ENCODE measurements around the gene TMEM38A.

GRCh38 chr19:16624236-16624635 lies 36.7 kb upstream of the TMEM38A start:
- TF ChIP-seq ZNF112 (tag by site-specific recombination; IDR thresholded peaks at IDR 0.05) (no peak), ZNF223 (tag by site-specific recombination; IDR thresholded peaks at IDR 0.05) (no peak), CTCF (tag by site-specific recombination; IDR thresholded peaks at IDR 0.05) (no peak), ZNF398 (tag by site-specific recombination; IDR thresholded peaks at IDR 0.05) (no peak), GLI4 (tag by site-specific recombination; IDR thresholded peaks at IDR 0.05) (no peak), ZNF184 (tag by site-specific recombination; IDR thresholded peaks at IDR 0.05) (no peak), ZNF76 (tag by site-specific recombination; IDR thresholded peaks at IDR 0.05; ENCODE audit: borderline replicate concordance, low read depth) (no peak), ZNF670 (tag by site-specific recombination; IDR thresholded peaks at IDR 0.05; ENCODE audit: low read depth) (no peak), ZNF169 (tag by site-specific recombination; IDR thresholded peaks at IDR 0.05) (no peak)
- TF ChIP-seq, protein P1, sequence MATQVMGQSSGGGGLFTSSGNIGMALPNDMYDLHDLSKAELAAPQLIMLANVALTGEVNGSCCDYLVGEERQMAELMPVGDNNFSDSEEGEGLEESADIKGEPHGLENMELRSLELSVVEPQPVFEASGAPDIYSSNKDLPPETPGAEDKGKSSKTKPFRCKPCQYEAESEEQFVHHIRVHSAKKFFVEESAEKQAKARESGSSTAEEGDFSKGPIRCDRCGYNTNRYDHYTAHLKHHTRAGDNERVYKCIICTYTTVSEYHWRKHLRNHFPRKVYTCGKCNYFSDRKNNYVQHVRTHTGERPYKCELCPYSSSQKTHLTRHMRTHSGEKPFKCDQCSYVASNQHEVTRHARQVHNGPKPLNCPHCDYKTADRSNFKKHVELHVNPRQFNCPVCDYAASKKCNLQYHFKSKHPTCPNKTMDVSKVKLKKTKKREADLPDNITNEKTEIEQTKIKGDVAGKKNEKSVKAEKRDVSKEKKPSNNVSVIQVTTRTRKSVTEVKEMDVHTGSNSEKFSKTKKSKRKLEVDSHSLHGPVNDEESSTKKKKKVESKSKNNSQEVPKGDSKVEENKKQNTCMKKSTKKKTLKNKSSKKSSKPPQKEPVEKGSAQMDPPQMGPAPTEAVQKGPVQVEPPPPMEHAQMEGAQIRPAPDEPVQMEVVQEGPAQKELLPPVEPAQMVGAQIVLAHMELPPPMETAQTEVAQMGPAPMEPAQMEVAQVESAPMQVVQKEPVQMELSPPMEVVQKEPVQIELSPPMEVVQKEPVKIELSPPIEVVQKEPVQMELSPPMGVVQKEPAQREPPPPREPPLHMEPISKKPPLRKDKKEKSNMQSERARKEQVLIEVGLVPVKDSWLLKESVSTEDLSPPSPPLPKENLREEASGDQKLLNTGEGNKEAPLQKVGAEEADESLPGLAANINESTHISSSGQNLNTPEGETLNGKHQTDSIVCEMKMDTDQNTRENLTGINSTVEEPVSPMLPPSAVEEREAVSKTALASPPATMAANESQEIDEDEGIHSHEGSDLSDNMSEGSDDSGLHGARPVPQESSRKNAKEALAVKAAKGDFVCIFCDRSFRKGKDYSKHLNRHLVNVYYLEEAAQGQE (tag by site-specific recombination; IDR thresholded peaks at IDR 0.05), result no peak
- TF ChIP-seq, protein P2, sequence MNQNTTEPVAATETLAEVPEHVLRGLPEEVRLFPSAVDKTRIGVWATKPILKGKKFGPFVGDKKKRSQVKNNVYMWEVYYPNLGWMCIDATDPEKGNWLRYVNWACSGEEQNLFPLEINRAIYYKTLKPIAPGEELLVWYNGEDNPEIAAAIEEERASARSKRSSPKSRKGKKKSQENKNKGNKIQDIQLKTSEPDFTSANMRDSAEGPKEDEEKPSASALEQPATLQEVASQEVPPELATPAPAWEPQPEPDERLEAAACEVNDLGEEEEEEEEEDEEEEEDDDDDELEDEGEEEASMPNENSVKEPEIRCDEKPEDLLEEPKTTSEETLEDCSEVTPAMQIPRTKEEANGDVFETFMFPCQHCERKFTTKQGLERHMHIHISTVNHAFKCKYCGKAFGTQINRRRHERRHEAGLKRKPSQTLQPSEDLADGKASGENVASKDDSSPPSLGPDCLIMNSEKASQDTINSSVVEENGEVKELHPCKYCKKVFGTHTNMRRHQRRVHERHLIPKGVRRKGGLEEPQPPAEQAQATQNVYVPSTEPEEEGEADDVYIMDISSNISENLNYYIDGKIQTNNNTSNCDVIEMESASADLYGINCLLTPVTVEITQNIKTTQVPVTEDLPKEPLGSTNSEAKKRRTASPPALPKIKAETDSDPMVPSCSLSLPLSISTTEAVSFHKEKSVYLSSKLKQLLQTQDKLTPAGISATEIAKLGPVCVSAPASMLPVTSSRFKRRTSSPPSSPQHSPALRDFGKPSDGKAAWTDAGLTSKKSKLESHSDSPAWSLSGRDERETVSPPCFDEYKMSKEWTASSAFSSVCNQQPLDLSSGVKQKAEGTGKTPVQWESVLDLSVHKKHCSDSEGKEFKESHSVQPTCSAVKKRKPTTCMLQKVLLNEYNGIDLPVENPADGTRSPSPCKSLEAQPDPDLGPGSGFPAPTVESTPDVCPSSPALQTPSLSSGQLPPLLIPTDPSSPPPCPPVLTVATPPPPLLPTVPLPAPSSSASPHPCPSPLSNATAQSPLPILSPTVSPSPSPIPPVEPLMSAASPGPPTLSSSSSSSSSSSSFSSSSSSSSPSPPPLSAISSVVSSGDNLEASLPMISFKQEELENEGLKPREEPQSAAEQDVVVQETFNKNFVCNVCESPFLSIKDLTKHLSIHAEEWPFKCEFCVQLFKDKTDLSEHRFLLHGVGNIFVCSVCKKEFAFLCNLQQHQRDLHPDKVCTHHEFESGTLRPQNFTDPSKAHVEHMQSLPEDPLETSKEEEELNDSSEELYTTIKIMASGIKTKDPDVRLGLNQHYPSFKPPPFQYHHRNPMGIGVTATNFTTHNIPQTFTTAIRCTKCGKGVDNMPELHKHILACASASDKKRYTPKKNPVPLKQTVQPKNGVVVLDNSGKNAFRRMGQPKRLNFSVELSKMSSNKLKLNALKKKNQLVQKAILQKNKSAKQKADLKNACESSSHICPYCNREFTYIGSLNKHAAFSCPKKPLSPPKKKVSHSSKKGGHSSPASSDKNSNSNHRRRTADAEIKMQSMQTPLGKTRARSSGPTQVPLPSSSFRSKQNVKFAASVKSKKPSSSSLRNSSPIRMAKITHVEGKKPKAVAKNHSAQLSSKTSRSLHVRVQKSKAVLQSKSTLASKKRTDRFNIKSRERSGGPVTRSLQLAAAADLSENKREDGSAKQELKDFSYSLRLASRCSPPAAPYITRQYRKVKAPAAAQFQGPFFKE (tag by site-specific recombination; IDR thresholded peaks at IDR 0.05; ENCODE audit: borderline replicate concordance), result no peak

Measured in HEK293 (cell line).